Esophagus muscularis mucosa (tissue), 4 donors: Measurements from ENCODE around the gene B4GALNT2. TPM values are rescaled to one million over a fixed set of nuclear protein-coding genes. Genes with fewer than 3 reads are reported as not detected.

ENCODE experiments used
- DNase-seq: peaks from one replicate; pipeline ENCODE4 v3.0.0-alpha.2; 2017; ENCODE audit errors: extremely low spot score
- H3K27ac ChIP-seq, 4 donors: fragments of 200-600 bp; sonication (generic); replicated peaks in 1 of 4; 1 replicate in 3 of 4; 2 replicates in 1 of 4; pipeline ENCODE4 v1.5.1; 2016 to 2019; ENCODE audit warnings: mild to moderate bottlenecking in 1 of 4
- H3K27me3 ChIP-seq, 4 donors: fragments of 200-600 bp; sonication (generic); one replicate each; pipeline versions ENCODE4 v1.5.1 to v1.6.0; 2016 to 2019
- H3K36me3 ChIP-seq, 4 donors: fragments of 200-600 bp; sonication (generic); one replicate each; pipeline ENCODE4 v1.5.1; 2016 to 2019
- H3K4me1 ChIP-seq, 4 donors: fragments of 200-600 bp; sonication (generic); one replicate each; pipeline ENCODE4 v1.5.1; 2016 to 2019
- H3K4me3 ChIP-seq, 4 donors: fragments of 200-600 bp; sonication (generic); 1 replicate in 2 of 4; 2 replicates in 2 of 4; pipeline ENCODE4 v1.5.1; 2016 to 2019; ENCODE audit warnings: mild to moderate bottlenecking in 4 of 4, moderate library complexity in 1 of 4
- H3K9me3 ChIP-seq, 4 donors: fragments of 200-600 bp; sonication (generic); 1 replicate in 3 of 4; 2 replicates in 1 of 4; pipeline ENCODE4 v1.5.1; 2016 to 2019
- EP300 ChIP-seq: sonication (generic); formaldehyde crosslinking; IDR thresholded peaks from one replicate; pipeline ENCODE4 v1.6.1; 2017; ENCODE audit warnings: antibody characterized with exemption
- POLR2A ChIP-seq: fragments of 450-650 bp; IDR thresholded peaks from one replicate; pipeline ENCODE4 v1.6.1; 2017; ENCODE audit warnings: antibody characterized with exemption, moderate library complexity, mild to moderate bottlenecking, low read depth
- POLR2AphosphoS5 ChIP-seq, 2 donors: sonication (generic); formaldehyde crosslinking; IDR thresholded peaks; one replicate each; pipeline ENCODE4 v1.6.1; 2017; ENCODE audit warnings: antibody characterized with exemption in 2 of 2
- WGBS: methylation state at CpG from one replicate; pipeline ENCODE4 v1.1.5; 2018; 5-methylcytosine and 5-hydroxymethylcytosine counted together
- intact Hi-C: fragments of 100-400 bp; cut with DNase I; formaldehyde crosslinking; loops from one replicate; pipeline ENCODE4 v1.15.1; 2023
- total RNA-seq, 4 donors: library from RNA; depleted of rRNA; stranded (reverse); fragments of >200 nt; gene quantifications; one replicate each; pipeline versions ENCODE4 v1.1.0 to v1.2.1, GENCODE V29; 2016
- TF ChIP-seq, protein P1 (sequence below), 3 experiments: fragments of 200-600 bp in 2 of 3; fragments of 450-650 bp in 1 of 3; sonication (generic) in 2 of 3; IDR thresholded peaks; one replicate each; pipeline ENCODE4 v1.5.1; 2017 to 2019; ENCODE audit warnings: antibody characterized with exemption in 3 of 3, mild to moderate bottlenecking in 2 of 3, moderate library complexity in 1 of 3

B4GALNT2 gene
- total RNA-seq, 4 donors from 2014 or later, result not detected

GRCh38 chr17:49148171-49148570, 15.6 kb downstream of the B4GALNT2 start:
- 88% methylated on average over 6 of the region's 6 CpGs for WGBS
- no peak overlapping the region for H3K4me3 ChIP-seq
- no peaks in the 10 kb centered on the region for H3K9me3 ChIP-seq
- peaks cover 0 to 63% (median 3%) of the 10 kb centered on the region in 4 donors for H3K27me3 ChIP-seq
- no peak for DNase-seq
- no peaks in the 10 kb centered on the region for H3K36me3 ChIP-seq
- no peak overlapping the region for H3K27ac ChIP-seq
- TF ChIP-seq, protein P1, sequence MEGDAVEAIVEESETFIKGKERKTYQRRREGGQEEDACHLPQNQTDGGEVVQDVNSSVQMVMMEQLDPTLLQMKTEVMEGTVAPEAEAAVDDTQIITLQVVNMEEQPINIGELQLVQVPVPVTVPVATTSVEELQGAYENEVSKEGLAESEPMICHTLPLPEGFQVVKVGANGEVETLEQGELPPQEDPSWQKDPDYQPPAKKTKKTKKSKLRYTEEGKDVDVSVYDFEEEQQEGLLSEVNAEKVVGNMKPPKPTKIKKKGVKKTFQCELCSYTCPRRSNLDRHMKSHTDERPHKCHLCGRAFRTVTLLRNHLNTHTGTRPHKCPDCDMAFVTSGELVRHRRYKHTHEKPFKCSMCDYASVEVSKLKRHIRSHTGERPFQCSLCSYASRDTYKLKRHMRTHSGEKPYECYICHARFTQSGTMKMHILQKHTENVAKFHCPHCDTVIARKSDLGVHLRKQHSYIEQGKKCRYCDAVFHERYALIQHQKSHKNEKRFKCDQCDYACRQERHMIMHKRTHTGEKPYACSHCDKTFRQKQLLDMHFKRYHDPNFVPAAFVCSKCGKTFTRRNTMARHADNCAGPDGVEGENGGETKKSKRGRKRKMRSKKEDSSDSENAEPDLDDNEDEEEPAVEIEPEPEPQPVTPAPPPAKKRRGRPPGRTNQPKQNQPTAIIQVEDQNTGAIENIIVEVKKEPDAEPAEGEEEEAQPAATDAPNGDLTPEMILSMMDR (IDR thresholded peaks at IDR 0.05), result no peak
- TF ChIP-seq POLR2A (no peak), EP300 (no peak), POLR2AphosphoS5 (IDR thresholded peaks at IDR 0.05) (no peak)
- H3K4me1 ChIP-seq, result no peaks in the 10 kb centered on the region
- intact Hi-C loops, result no loop called here

- intact Hi-C loops, result no loop called here
- Histone ChIP-seq H3K4me3 (no peak overlapping the region), H3K36me3 (no peaks in the 10 kb centered on the region), H3K9me3 (no peaks in the 10 kb centered on the region), H3K27ac (no peak overlapping the region), H3K27me3 (peaks cover 0 to 58% (median 0%) of the 10 kb centered on the region in 4 donors), H3K4me1 (no peaks in the 10 kb centered on the region)
- no peak for TF ChIP-seq EP300
- TF ChIP-seq POLR2AphosphoS5 (IDR thresholded peaks at IDR 0.05), result no peak
- TF ChIP-seq, protein P1 (IDR thresholded peaks at IDR 0.05), result no peak
- no peak for TF ChIP-seq POLR2A
- DNase-seq, result no peak
- 72% methylated on average over 4 of the region's 4 CpGs for WGBS
These were observed 19.4 kb downstream of the B4GALNT2 start for GRCh38 chr17:49151996-49152395.

- 78% methylated on average over 11 of the region's 11 CpGs for WGBS
- H3K27ac ChIP-seq, result no peak overlapping the region
- no peaks in the 10 kb centered on the region for H3K9me3 ChIP-seq
- H3K27me3 ChIP-seq, result peaks cover 0 to 65% (median under 1%) of the 10 kb centered on the region in 4 donors
- intact Hi-C loops, result no loop called here
- no peaks in the 10 kb centered on the region for H3K4me1 ChIP-seq
- no peak for TF ChIP-seq EP300
- TF ChIP-seq, protein P1 (IDR thresholded peaks at IDR 0.05), result no peak
- TF ChIP-seq POLR2AphosphoS5 (IDR thresholded peaks at IDR 0.05), result no peak
- no peak overlapping the region for H3K4me3 ChIP-seq
- no peaks in the 10 kb centered on the region for H3K36me3 ChIP-seq
- no peak for DNase-seq
These were observed 23.7 kb downstream of the B4GALNT2 start for GRCh38 chr17:49156256-49156655.

GRCh38 chr17:49157784-49158183, 25.2 kb downstream of the B4GALNT2 start:
- intact Hi-C loops, result no loop called here
- Histone ChIP-seq H3K27me3 (peaks cover 0 to 58% (median 2%) of the 10 kb centered on the region in 4 donors), H3K9me3 (no peaks in the 10 kb centered on the region), H3K36me3 (no peaks in the 10 kb centered on the region), H3K4me3 (no peak overlapping the region), H3K4me1 (no peaks in the 10 kb centered on the region), H3K27ac (no peak overlapping the region)
- WGBS, result 73% methylated on average over 8 of the region's 8 CpGs
- TF ChIP-seq EP300, result no peak
- no peak for TF ChIP-seq POLR2AphosphoS5 (IDR thresholded peaks at IDR 0.05)
- TF ChIP-seq, protein P1 (IDR thresholded peaks at IDR 0.05), result no peak
- no peak for TF ChIP-seq POLR2A
- DNase-seq, result no peak

GRCh38 chr17:49162866-49163265, 30.3 kb downstream of the B4GALNT2 start:
- Histone ChIP-seq H3K27ac (no peak overlapping the region), H3K27me3 (peaks cover 0 to 62% (median 2%) of the 10 kb centered on the region in 4 donors), H3K4me1 (no peaks in the 10 kb centered on the region), H3K4me3 (no peak overlapping the region), H3K36me3 (no peaks in the 10 kb centered on the region), H3K9me3 (no peaks in the 10 kb centered on the region)
- 76% methylated on average over 4 of the region's 4 CpGs for WGBS
- intact Hi-C loops, result no loop called here
- DNase-seq, result no peak
- TF ChIP-seq POLR2A (no peak), EP300 (no peak), POLR2AphosphoS5 (IDR thresholded peaks at IDR 0.05) (no peak)
- TF ChIP-seq, protein P1 (IDR thresholded peaks at IDR 0.05), result no peak
